SIG-M5 treated with dmso at 0.1 percent for 504 hours (cell line): Measurements from ENCODE around the gene PAPSS1.
"Not testable (repeated sequence)": the region's sequence is repeated elsewhere in the genome, so short reads cannot be mapped to it uniquely, and the experiment has no call there.

Source experiments
- DNase-seq: peaks from one replicate; lab custom pipeline; 2025; ENCODE audit not compliant: unreplicated experiment; lab: John Stamatoyannopoulos, UW

The PAPSS1 gene

DNA sequence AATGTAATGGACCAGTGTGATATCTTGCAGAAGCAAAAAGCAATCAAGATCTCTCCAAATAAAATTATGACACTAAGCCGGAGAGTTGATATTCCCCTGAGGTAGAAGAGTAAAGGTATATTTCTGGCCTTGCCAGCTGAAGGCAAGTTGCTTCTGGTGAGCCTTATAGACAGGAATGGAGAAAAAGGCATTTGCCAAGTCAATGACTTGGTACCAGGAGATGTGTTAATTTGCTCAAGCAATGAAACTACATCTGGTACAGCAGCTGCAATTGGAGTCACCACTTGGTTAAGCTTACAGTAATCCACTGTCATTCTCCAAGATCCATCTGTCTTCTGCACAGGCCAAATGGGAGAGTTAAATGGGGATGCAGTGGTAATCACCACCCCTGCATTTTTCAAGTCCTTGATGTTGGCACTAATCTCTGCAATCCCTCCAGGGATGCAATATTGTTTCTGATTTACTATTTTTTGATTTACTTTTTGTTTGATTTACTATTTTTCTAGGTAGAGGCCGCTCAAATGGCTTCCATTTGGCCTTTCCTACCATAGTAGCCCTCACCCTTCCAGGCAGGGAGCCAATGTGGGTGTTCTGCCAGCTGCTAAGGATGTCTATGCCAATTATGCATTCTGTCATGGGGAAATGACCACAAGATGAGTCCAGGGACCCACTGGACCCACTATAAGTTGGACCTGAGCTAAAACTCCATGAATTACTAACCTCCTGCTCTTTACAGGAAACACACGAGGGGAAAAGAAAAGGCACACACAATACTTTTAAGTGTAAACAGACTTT, 6.3 kb upstream of the PAPSS1 start:
- not testable (repeated sequence) for DNase-seq

DNA sequence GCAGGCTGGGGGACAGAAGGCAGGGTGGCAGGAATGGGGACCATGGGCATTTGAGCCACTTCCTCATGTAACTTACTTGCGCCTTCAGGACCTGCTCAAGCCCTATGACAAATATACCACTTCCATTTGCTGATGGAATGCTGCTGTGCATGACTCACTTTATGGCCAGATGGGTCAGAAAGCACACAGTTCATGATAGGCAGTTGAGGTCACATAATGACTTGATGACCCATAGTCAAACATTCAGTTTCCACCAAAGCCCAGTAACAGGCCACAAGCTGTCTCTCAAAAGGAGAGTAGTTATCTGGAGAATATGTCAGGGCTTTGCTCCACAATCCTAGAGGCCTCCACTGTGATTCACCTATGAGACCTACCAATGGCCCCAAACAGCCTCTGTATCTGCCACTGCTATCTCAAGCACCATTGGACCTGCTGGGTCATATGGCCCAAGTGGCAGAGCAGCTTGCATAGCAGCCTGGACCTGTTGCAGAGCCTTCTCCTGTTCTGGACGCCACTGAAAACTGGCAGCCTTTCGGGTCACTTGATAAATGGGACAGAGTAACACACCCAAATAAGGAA, 5.3 kb upstream of the PAPSS1 start:
- DNase-seq, result no peak

DNA sequence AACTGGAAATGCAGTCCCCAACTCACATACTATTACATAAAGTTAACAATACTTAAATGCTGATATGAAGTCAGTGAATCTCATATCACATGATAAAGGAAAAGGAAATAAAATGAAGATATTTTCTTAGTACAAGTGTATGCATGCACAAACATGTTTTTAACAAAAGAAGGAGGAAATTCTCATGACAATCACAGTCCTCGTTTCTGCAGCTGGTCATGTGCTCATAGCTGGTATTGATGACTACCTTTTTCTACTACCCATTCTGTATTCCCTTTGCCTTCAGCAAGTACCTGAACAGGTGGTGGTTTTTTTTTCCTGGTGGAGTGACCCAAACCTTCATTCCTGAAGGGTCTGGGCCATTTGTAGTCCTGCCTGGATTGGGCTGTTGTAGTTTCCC, 3.3 kb upstream of the PAPSS1 start:
- DNase-seq, result not testable (repeated sequence)

DNA sequence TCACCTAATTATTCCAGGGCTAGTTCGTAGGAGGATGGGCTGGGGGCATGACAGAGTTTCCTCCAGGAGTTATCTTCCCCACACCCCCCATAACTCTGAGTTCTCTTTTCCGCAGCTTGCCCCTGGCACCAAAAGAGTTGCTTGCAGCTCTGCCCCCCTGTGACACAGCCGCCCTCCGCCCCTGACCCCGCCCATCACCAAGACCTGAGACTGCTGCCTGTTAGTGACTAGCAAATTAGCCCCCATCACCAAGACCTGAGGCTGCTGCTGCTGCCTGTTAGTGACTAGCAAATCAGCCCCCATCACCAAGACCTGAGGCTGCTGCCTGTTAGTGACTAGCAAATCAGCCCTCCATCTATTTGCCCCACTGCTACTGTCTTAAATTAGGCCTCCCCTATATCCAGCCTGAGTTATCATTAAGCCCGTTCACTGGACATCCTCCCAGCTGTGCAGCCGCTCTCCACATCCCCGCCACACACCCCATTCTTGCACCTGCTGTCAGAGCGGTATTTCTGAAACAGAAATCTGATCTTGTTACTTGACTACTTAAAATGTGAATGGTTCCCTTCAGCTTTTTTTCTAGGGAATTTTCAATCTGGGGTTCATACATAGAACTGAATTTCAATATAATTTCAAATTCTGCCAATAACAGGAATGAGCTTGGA, 1.5 kb upstream of the PAPSS1 start:
- DNase-seq, result no peak

DNA sequence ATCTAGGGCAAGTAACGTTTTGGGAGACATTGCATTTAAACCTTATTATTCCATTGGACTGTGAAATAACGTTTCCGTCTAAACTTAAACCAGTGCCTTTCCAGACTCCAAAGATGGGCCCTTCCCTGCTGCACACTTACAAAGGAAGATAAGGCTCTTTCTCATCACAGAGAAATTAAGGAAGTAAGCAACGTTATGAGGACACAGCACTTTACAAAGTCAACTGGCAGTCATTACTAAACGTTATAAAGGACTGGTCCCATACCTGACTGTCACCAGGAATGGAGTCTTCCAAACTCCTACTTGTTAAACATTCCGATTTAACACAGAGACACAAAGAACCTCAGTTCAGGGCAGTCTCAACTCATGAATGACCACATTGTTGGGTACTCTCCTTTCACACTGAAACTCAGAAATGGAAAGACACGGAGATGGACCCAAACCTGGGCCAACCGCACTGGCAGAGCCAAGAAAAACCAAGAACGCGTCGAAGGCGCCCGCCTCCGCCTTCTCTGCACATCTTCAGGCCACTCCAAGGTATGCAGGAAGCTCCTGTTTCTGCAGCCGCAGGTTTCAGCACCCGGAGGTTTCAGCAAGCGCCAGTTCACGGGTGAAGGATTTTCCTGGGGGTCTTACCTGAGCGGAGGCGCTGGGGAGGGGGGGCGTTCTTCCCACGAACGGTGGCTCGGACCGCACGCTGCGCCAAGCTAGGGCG, 670 bp downstream of the PAPSS1 start:
- DNase-seq, result peak; percentile 71

DNA sequence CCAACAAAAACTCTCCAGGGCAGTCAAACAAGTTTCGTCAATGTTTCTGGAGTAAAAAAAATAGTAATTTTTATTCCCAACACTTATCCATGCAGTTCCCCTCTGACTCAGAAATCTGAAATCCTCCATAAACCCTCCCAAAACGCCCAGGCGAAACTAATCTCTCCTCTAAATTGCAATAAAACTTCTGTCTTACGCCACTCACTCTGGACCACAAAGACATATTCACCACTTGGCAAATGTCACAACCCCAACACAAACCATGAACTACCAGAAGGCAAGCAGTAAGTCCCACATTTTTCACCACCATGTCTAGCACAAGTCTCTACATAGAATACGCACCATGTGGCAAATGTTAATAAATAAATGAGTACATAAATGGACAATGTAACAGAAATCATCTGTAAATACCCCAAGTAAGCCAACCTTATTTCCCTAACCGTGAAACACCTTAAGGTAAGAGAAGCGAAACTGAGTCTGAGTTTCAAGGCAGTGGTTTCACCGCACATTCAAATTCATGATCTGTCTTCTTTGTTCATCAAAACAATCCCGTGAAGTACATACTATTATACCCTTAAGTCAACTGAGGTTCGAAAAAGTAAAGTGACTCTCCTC, 1.6 kb downstream of the PAPSS1 start:
- peak; percentile 83 for DNase-seq

DNA sequence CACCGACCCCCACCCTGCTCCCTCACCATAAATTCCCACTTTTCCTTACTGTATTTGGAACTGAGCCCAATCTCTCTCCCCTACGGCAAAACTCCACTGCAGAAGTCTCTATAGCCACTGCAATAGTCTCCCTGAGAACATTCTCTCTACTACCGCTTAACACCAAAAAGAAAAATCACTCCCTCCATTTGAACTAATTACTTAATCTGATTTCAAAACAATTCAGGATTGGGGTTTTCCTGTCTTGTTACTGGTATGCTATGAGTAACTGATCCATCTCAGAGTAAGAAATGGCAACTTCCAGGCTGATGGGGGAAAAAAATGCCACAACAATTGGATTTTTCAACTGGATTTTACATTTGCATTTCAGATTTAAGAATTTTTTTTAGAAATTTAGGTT, 5.8 kb downstream of the PAPSS1 start:
- DNase-seq, result no peak

DNA sequence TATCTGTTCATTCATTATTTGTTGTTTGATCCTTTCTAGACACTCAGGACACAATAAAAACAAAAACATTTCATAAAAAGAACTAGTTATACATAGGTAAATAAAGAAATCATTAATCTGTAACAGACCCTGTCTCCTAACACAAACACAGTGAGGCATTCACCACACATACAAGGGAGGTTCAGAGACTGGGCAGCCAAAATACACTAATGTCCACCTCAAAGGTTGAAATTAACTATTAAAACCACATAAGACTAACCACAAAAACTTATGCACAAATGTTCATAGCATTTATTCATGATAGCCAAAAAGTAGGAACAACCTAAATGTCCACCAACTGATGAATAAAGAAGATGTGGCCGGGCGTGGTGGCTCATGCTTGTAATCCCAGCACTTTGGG, 7.8 kb downstream of the PAPSS1 start:
- DNase-seq, result no peak

DNA sequence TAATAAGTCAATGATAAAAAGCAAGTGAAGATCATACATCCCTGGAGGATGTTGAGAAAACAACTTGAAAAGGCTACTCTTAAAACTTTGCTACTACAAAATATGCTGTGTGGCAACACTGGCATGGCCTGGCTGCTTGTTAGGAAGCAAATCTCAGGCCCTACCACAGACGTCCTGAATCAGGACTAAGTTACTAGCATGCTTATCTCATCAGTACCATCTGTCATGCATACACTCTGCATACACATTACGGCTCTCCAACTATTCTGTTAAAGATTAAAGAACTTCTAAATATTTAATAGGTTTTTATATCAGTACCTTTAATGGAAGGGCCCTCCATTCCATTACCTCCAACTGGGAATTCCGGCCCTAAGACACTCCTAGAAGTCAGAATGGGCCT, 8.2 kb downstream of the PAPSS1 start:
- no peak for DNase-seq

DNA sequence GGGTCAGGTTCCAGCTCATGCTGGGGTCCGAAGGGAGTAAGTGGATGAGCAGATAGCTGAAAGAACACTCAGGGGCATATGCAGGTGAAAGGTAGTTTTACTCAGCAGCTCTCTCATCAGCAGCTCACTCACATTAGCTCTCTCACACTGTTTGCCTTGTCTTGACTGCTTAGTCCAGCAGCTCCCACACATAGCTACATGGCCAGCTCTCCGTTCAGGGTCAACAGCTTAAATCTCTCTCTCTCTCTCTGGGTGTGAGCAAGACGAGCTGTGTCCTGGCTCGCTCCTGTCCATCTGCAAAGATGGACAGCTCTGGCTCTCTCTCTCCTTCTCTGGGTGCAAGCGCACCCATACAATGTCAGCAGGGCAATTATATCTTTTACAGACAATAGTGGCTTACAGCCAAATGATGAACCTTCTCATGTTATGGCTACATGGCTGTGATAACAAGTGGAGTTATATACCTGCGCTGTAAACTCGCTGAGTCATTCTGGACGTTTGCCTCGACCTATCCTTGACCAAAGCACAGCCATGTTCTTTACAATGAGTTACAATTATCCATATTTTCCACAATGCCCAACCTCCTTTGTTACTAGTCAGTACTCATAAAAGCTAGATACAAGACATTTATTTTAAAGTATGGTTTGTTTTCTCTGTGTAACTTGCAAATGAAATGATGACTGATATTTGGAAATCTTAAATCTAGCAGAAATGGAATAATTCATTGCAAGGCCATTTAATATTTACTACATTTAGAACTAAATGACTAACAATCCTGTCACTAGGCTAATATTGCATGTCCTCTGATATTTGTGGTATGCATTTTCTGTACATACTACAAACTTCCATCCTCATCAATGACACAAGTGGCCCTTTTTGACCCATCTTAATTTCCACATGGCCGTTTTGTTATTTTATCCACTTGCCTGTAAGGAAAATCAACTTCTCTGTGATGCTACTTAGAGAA, 9.3 kb downstream of the PAPSS1 start:
- DNase-seq, result no peak

DNA sequence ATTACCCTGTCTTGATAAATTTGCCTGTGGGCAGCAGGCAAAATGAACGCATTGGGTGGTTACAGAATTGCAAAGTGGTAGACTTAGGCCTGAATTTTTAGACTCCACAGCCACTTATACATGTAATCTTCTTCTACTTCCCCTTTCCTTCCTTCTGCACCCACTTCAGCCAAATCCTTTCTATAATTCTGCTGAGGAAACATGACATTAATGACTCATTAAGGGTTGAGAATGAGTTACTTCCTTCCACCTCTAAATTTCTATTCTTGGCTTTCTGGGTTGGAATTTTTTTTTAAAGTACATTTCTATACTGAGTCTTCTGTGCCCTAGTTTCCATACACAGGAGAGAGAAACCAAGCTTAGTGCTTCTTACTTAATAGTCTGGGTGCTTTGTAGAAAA, 10.1 kb downstream of the PAPSS1 start:
- peak; percentile 96 for DNase-seq

DNA sequence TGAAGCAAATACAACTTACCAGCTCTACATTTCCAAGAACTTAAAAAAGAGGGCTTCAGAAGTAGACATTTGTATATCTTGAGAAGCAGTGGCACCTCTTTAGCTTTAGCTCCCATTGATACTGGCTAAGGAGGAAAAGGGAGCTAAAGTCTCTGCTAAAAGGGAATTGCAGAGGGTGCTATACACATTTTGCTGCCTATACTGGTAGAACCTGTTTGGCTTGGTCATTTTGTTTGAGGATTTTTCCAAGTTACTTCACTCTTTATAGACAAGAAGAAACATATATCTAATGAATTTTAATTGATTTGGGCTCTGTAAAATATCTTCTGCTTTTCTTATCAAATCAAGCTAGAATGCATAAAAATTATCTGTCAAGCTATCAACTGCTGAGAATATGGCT, 11.8 kb downstream of the PAPSS1 start:
- no peak for DNase-seq

DNA sequence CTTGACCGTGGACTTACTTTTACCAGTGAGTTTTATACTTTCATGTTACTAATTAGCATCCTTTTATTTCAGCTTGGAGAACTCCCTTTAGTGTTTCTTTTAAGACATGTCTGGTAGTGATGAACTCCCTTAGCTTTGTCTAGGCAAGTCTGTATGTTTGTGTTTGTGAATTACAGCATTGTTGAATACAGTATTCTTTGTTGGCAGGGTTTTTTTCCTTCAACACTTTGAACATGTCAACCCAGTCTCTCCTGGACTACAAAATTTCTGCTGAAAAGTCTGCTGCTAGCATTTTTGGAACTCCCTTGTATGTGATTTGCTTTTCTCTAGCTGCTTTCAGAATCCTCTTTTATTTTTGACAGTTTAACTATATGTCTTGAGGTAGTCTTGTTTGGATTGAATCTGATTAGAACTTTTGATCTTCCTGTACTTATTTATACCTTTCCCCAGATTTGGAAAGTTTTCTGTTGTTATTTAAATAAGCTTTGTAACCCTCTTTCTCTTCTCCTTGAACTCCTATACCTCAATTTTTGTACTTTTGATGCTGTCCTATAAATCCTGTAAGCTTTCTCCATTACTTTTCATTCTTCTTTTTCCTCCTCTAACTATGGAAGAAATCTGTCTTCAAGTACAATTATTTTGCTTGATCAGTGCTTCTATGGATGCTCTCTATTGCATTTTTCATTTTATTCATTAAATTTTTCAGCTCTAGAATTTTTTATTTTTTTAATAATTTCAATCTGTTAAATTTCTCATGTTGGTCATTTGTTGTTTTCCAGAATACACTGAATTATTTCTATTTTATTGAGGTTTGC, 14.1 kb downstream of the PAPSS1 start:
- DNase-seq, result no peak

DNA sequence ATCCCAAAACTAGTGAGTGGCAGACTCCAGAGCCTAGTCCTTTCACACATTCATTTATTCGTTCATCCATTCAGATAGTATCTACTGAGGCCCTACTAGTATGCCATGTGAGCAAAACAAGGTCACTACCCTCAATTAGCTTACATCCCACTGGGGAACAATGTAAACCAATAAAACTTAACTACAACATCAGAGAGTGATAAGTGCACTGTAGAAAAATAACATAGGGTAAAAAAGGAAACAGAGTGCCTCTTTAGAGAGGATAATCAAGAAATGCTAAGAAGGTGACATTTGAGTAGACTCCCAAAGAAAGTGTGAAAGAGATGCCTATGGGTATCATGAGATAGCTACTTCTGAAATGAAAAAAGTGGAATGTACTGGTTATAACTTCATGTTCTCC, 18.5 kb downstream of the PAPSS1 start:
- DNase-seq, result no peak

DNA sequence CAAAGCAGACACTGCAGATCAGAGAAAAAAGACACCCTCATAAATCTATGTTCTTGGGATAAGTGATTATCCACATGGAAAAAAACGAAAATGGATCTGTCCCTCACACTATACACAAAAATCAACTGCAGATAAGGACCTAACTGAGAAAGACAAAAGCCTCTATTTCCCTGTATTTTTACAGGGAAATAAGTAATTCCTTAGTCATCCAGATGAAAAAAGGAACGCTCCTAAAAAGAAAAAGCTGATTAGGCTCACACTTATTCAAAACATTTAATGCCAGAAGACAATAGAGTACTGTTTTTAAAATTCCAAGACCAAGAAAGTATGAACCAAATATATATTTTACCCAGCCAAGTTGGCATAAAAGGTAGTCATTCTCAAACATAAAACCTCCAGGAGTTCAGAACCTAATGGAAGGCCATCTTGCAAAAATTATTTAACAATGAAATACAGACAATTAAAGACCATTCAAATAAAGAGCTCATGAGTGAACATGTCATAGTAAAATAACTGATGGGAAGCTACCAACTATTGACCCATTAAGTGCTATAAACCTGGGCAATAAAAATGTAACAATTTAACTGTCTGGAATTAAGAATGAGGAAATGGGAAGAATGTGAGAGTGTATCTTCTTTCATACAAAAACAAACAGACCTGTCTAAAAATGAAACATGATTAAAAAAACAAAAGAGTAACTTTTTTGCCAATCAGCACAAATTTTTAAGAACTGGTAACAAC, 20.4 kb downstream of the PAPSS1 start:
- DNase-seq, result no peak

DNA sequence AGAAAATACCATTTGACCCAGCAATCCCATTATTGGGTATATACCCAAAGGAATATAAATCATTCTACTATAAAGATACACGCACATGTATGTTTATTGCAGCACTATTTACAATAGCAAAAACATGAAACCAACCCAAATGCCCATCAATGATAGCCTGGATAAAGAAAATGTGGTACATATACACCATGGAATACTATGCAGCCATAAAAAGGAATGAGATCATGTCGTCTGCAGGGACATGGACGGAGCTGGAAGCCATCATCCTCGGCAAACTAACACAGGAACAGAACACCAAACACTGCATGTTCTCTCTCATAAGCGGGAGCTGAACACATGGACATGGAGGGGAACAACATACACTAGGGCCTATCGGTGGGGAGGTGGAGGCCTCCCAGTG, 23.8 kb downstream of the PAPSS1 start:
- DNase-seq, result not testable (repeated sequence)

DNA sequence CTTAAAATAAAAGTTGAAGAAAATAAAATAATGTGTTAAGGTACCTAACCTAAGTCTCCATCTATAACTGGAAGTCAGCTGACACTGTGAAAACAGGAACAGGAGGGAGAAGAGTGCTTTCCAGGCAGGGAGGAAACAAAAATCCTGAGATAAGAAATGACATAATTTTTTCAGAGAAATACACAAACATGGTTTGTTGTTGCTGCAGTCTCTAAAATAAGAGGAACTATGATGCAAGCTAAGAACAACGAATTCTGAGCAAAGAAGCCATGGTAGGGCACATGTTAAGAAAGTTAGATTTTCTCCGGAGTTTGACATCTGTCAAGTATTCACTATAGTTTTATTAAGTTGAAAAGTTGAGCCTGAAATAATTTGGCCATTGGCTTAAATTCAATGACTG, 26.9 kb downstream of the PAPSS1 start:
- peak; percentile 57 for DNase-seq

DNA sequence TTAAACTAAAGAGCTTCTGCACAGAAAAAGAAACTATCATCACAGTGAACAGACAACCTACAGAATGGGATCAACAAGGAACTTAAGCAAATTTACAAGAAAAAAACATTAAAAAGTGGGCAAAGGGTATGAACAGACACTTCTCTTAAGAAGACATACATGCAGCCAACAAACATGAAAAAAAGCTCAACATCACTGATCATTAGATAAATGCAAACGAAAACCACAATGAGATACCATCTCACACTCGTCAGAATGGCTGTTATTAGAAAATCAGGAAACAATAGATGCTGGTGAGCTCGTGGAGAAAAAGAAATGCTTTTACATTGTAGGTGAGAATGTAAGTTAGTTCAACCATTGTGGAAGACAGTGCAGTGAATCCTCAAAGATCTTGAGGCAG, 27.8 kb downstream of the PAPSS1 start:
- DNase-seq, result no peak

DNA sequence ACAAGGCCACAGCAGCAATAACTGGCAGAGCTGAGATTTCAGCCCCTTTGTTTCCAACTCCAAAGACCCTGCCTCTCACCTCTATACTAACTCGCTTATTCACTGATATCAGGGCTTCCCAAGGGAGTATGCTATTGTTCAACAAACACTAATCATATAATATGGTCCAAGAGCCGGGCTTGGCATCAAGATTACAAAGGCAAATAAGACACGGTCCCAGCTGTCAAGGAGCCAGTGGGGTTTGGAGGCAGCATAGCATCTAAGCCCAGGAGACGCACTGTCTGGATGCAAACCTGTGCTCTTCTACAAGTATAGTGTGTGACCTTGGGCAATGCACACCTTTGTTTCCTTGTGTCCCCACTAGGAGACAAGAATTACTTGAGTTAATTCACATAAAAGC, 28.7 kb downstream of the PAPSS1 start:
- DNase-seq, result no peak
